Stomach (tissue), 9 donors: Measurements from ENCODE around the gene SMPD3. TPM values are rescaled to one million over a fixed set of nuclear protein-coding genes. Genes with fewer than 3 reads are reported as not detected.

Experiments used
- DNase-seq, 2 donors: peaks; one replicate each; pipeline versions ENCODE4 v3.0.0 to v3.0.0-alpha.2; 2013 to 2019
- H3K27ac ChIP-seq, 5 donors: fragments of 200-600 bp in 4 of 5; sonication (generic) in 4 of 5; one replicate each; pipeline ENCODE4 v1.5.1; 2013 to 2019; ENCODE audit warnings: mild to moderate bottlenecking in 1 of 5, moderate library complexity in 1 of 5
- H3K27me3 ChIP-seq, 3 donors: fragments of 200-600 bp; sonication (generic); one replicate each; pipeline ENCODE4 v1.5.1; 2017 to 2019; ENCODE audit warnings: mixed run types in 1 of 3
- H3K36me3 ChIP-seq, 4 donors: fragments of 200-600 bp; sonication (generic); 1 replicate in 3 of 4; 2 replicates in 1 of 4; pipeline ENCODE4 v1.5.1; 2016 to 2019
- H3K4me1 ChIP-seq, 4 donors: fragments of 200-600 bp; sonication (generic); one replicate each; pipeline ENCODE4 v1.5.1; 2016 to 2019
- H3K4me3 ChIP-seq, 4 donors: fragments of 200-600 bp; sonication (generic) in 3 of 4; one replicate each; pipeline ENCODE4 v1.5.1; 2016 to 2019; ENCODE audit warnings: mild to moderate bottlenecking in 1 of 4
- H3K9me3 ChIP-seq, 4 donors: fragments of 200-600 bp; sonication (generic); one replicate each; pipeline ENCODE4 v1.5.1; 2016 to 2019
- EP300 ChIP-seq: sonication (generic); formaldehyde crosslinking; IDR thresholded peaks from one replicate; pipeline ENCODE4 v1.6.1; 2017; ENCODE audit warnings: antibody characterized with exemption
- POLR2A ChIP-seq, 4 donors: fragments of 450-650 bp; IDR thresholded peaks; one replicate each; pipeline ENCODE4 v1.6.1; 2016; ENCODE audit warnings: antibody characterized with exemption in 4 of 4, control low read depth in 2 of 4, mild to moderate bottlenecking in 1 of 4, moderate library complexity in 1 of 4
- POLR2AphosphoS5 ChIP-seq, 3 donors: sonication (generic); formaldehyde crosslinking; IDR thresholded peaks; one replicate each; pipeline ENCODE4 v1.6.1; 2016; ENCODE audit warnings: antibody characterized with exemption in 3 of 3
- WGBS, 5 donors: extraction: QIAGEN DNeasy Blood & Tissue Kit in 3 of 5; methylation state at CpG; one replicate each; pipeline versions ENCODE4 v1.1.5 to v1.1.7; 2013 to 2018; 5-methylcytosine and 5-hydroxymethylcytosine counted together
- intact Hi-C: fragments of 100-400 bp; cut with DNase I; formaldehyde crosslinking; loops from one replicate; pipeline ENCODE4 v1.15.1; 2023; ENCODE audit warnings: low total_unique reads
- polyA plus RNA-seq, 3 donors: library from polyadenylated mRNA; stranded (reverse); fragments of 200-250 nt; gene quantifications; one replicate each; pipeline ENCODE4 v1.2.3, GENCODE V29; 2013
- total RNA-seq, 5 donors: library from RNA; depleted of rRNA; stranded (reverse); fragments of >200 nt; gene quantifications; one replicate each; pipeline versions ENCODE4 v1.1.0 to v1.2.3, GENCODE V29; 2014 to 2016
- TF ChIP-seq, protein P1 (sequence below), 7 experiments: fragments of 450-650 bp in 4 of 7; fragments of 200-600 bp in 3 of 7; sonication (generic) in 3 of 7; IDR thresholded peaks; one replicate each; pipeline ENCODE4 v1.5.1; 2016 to 2019; ENCODE audit warnings: antibody characterized with exemption in 7 of 7, control low read depth in 2 of 7, mild to moderate bottlenecking in 1 of 7
- donor health status: healthy with polysubstance abuse.
- donor health status: Bipolar disorder and iron deficiency.
- donor health status: healthy.

SMPD3 gene
- total and polyA plus RNA-seq, 8 donors = 1.7 to 110 (median 53.7) TPM

DNA sequence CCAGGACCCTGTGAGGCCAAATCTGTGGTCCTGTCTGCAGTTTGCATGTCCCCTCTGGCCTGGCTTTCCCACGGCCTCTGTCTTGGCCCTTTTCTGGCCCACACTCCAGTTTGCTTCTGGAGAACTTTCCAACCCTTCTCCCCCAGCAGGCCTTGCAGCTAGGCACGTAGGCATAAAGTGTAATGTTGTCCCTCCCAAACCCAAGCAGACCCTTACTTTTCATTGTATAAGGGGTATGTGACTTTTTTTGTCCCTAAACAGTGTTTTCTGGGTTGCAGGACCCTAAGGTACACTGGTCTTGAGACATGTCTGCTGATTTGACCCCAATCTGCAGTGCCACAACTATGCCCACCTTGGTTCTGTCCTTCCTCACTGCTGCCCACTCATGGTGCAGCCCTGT is 15.6 kb upstream of the SMPD3 start:
- no peak for TF ChIP-seq POLR2A (IDR thresholded peaks at IDR 0.05)
- TF ChIP-seq, protein P1, sequence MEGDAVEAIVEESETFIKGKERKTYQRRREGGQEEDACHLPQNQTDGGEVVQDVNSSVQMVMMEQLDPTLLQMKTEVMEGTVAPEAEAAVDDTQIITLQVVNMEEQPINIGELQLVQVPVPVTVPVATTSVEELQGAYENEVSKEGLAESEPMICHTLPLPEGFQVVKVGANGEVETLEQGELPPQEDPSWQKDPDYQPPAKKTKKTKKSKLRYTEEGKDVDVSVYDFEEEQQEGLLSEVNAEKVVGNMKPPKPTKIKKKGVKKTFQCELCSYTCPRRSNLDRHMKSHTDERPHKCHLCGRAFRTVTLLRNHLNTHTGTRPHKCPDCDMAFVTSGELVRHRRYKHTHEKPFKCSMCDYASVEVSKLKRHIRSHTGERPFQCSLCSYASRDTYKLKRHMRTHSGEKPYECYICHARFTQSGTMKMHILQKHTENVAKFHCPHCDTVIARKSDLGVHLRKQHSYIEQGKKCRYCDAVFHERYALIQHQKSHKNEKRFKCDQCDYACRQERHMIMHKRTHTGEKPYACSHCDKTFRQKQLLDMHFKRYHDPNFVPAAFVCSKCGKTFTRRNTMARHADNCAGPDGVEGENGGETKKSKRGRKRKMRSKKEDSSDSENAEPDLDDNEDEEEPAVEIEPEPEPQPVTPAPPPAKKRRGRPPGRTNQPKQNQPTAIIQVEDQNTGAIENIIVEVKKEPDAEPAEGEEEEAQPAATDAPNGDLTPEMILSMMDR (IDR thresholded peaks at IDR 0.05) = no peak
- no peak for TF ChIP-seq EP300
- no peak for TF ChIP-seq POLR2AphosphoS5 (IDR thresholded peaks at IDR 0.05)
- Histone ChIP-seq H3K27me3 (no peaks in the 10 kb centered on the region), H3K9me3 (peaks cover 0 to 8% (median 0%) of the 10 kb centered on the region in 4 donors), H3K36me3 (no peaks in the 10 kb centered on the region), H3K4me3 (no peak overlapping the region), H3K27ac (no peak overlapping the region), H3K4me1 (peaks cover 6 to 12% (median 8%) of the 10 kb centered on the region in 4 donors)
- intact Hi-C loops = no loop called here
- DNase-seq = no peak
- 78 to 93% (median 90%) methylated on average over 2 of the region's 2 CpGs for WGBS, 5 donors

DNA sequence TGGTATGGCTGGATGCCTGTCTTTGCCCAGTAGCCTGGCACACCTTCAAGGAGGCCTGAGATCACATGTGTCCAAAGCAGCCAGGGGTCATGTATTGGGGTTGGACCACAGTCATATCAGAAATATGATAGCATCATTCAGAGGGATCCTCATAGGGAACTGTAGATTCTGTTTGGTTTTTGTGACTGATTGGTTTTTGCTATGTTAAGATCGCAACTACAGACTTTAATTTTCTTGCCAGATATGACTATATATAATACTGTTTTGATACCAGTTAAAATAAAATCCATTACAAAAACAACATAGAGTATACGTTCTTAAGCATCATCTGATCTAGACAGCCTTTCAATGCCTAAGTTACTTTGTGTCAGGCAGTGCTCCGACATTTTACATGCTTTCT is 11.8 kb upstream of the SMPD3 start:
- Histone ChIP-seq H3K9me3 (peaks cover 0 to 8% (median 0%) of the 10 kb centered on the region in 4 donors), H3K4me1 (no peaks in the 10 kb centered on the region), H3K36me3 (no peaks in the 10 kb centered on the region), H3K27me3 (no peaks in the 10 kb centered on the region), H3K4me3 (no peak overlapping the region), H3K27ac (no peak overlapping the region)
- intact Hi-C loops = no loop called here
- WGBS, 5 donors = 79 to 86% (median 83%) methylated on average over 3 of the region's 3 CpGs
- TF ChIP-seq POLR2A (IDR thresholded peaks at IDR 0.05) (no peak), POLR2AphosphoS5 (IDR thresholded peaks at IDR 0.05) (no peak), EP300 (no peak)
- TF ChIP-seq, protein P1 (IDR thresholded peaks at IDR 0.05) = no peak
- no peak for DNase-seq

DNA sequence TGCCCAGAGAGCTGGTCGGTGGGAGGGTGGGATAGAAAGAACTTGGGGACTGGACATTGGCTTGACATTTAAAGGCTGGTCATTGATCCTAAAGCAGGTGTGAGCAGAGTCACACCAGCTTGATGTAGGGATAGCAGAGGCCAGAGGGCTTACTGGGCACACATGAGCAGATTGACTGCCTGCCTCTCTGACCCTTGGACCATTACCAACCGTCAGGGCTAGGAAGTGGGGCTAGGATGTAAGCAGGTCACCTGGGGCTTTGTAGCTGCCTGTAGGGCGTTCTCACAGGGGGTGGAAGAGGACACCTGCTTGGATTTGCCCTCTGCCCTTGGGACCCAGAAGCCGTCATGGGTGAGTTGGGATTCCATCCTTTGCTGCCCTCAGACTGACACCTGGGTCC is 11.1 kb upstream of the SMPD3 start:
- 52 to 81% (median 77%) methylated on average over 2 to 4 of the region's 4 CpGs for WGBS, 5 donors
- TF ChIP-seq EP300 (no peak), POLR2A (IDR thresholded peaks at IDR 0.05) (no peak), POLR2AphosphoS5 (IDR thresholded peaks at IDR 0.05) (no peak)
- intact Hi-C loops = no loop called here
- Histone ChIP-seq H3K27me3 (no peaks in the 10 kb centered on the region), H3K4me3 (no peak overlapping the region), H3K36me3 (no peaks in the 10 kb centered on the region), H3K4me1 (no peaks in the 10 kb centered on the region), H3K9me3 (peaks cover 0 to 8% (median 0%) of the 10 kb centered on the region in 4 donors), H3K27ac (no peak overlapping the region)
- no peak for DNase-seq

DNA sequence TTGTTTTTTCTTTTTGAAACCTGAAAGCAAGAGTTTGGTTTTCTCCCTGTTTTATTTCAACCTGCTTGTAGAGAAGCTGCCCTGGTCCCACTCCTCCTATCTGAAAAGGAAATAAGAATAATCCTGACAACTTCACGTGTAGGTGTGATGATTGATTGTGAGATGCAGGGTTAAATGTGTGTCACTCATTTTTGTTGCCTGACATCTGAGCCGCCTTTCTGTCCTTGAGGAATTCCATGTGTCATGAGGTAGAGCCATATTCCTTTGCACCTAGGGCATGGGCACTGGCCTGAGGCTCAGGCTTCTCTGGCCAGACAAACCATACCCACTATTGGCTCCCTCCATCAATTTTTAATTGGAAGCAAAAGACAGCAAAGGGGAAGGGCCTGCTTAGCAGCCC is 10.2 kb upstream of the SMPD3 start:
- Histone ChIP-seq H3K9me3 (peaks cover 0 to 8% (median 0%) of the 10 kb centered on the region in 4 donors), H3K27ac (no peak overlapping the region), H3K27me3 (no peaks in the 10 kb centered on the region), H3K4me1 (no peaks in the 10 kb centered on the region), H3K4me3 (no peak overlapping the region), H3K36me3 (no peaks in the 10 kb centered on the region)
- DNase-seq = no peak
- WGBS, 5 donors = 80 to 93% (median 90%) methylated on average over 2 of the region's 2 CpGs
- intact Hi-C loops = no loop called here
- TF ChIP-seq, protein P1 (IDR thresholded peaks at IDR 0.05) = no peak
- TF ChIP-seq POLR2AphosphoS5 (IDR thresholded peaks at IDR 0.05) (no peak), EP300 (no peak), POLR2A (IDR thresholded peaks at IDR 0.05) (no peak)

DNA sequence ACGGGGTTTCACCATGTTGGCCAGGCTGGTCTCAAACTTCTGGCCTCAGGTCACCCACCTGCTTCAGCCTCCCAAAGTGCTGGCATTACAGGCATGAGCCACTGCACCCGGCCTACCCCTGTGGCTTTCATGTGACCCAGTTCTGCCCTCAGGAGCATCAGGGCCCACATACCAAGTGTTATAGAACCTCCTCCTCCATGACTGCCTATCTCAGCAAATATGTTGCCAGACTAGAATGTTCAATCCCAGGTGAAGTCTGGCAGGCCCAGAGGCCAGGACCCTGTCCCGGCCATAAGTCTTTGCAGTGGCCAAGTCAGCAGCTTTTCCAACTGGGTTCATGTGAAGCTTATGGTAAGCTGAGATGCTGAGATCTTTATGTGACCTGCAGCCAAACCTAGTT is 9.8 kb upstream of the SMPD3 start:
- no peaks in the 10 kb centered on the region for H3K4me1 ChIP-seq
- no peaks in the 10 kb centered on the region for H3K36me3 ChIP-seq
- intact Hi-C loops = no loop called here
- no peak for DNase-seq
- H3K27me3 ChIP-seq = no peaks in the 10 kb centered on the region
- 93 to 100% (median 94%) methylated on average over 2 to 3 of the region's 3 CpGs for WGBS, 5 donors
- peaks cover 0 to 7% (median 0%) of the 10 kb centered on the region in 4 donors for H3K9me3 ChIP-seq
- no peak overlapping the region for H3K27ac ChIP-seq
- TF ChIP-seq POLR2A (IDR thresholded peaks at IDR 0.05) (no peak), EP300 (no peak), POLR2AphosphoS5 (IDR thresholded peaks at IDR 0.05) (no peak)
- TF ChIP-seq, protein P1 (IDR thresholded peaks at IDR 0.05) = no peak
- H3K4me3 ChIP-seq = no peak overlapping the region
